ENCODE measurements around the gene TAS2R1.
"Not testable (repeated sequence)": the region's sequence is repeated elsewhere in the genome, so short reads cannot be mapped to it uniquely, and the experiment has no call there.

The TAS2R1 gene

GRCh38 chr5:9621379-9621903 is 8.7 kb downstream of the TAS2R1 start:
- DNase-seq = no peak

GRCh38 chr5:9619331-9620092 is 10.6 kb downstream of the TAS2R1 start:
- DNase-seq = no peak

GRCh38 chr5:9617739-9618504 is 12.2 kb downstream of the TAS2R1 start:
- DNase-seq = no peak

- DNase-seq = no peak
These were observed 12.9 kb downstream of the TAS2R1 start for GRCh38 chr5:9617221-9617620.

DNA sequence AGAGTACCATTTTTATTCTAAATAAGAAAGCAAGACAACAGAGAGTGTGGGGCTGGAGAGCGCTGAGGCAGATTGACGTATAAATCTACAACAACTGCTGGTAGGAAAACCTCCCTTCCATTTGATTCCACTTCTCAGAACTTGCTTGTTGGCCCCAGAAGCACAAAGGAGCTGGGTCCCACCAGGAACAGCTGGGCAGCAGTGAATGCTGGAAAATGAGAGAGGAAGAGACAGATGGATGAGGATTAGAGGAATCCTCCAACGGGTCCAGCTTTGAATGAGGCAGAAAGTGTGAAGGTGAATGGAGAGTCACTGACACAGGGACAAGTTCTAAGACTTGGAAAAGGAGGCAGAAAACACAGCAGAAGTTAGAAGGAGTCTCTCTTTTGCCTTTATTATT is 14.8 kb downstream of the TAS2R1 start:
- DNase-seq = no peak

DNA sequence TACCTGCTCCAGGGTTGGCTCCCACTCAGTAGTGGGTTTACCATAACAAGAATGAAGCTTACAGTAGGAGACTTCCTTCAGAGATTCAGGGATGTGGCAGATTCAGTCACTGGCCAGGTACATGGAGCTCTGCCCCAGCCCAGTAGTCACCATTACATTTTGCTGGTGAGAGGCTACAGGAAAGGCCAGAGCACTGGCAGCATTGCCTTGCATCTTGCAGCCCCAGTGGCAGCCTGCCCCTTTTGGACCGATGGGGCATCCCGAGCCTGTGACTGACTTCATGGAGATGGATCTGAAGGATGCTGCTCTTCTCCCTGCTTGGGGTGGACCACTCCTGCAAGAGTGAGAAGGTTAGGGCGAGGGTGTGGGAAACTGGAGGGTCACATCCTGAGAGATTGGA is 16.8 kb downstream of the TAS2R1 start:
- no peak for DNase-seq

GRCh38 chr5:9610969-9611368 is 19.2 kb downstream of the TAS2R1 start:
- DNase-seq = no peak

DNA sequence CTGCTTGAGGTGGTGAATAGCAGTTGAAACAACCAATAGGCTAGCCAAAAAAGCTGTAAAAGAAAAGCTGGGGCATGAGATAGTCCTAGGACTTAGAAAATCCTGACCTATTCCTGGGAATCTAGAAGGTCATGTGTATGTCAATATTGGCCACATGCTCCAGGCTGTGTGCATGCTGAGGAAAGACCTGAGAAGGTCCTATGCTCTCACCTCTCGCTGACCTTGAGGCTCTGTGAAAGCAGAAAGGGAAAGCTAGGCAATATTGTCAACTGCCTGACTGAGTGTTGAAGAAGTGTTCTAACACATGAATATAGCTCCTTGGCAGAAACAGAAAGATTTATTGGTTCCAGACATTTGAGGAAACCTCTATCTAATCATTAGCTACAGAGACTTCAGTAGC is 19.8 kb downstream of the TAS2R1 start:
- no peak for DNase-seq

GRCh38 chr5:9608093-9608492 is 22.1 kb downstream of the TAS2R1 start:
- no peak for DNase-seq

- DNase-seq = no peak
These were observed 24.9 kb downstream of the TAS2R1 start for GRCh38 chr5:9605041-9605838.

GRCh38 chr5:9604416-9604815 is 25.7 kb downstream of the TAS2R1 start:
- DNase-seq = no peak

DNA sequence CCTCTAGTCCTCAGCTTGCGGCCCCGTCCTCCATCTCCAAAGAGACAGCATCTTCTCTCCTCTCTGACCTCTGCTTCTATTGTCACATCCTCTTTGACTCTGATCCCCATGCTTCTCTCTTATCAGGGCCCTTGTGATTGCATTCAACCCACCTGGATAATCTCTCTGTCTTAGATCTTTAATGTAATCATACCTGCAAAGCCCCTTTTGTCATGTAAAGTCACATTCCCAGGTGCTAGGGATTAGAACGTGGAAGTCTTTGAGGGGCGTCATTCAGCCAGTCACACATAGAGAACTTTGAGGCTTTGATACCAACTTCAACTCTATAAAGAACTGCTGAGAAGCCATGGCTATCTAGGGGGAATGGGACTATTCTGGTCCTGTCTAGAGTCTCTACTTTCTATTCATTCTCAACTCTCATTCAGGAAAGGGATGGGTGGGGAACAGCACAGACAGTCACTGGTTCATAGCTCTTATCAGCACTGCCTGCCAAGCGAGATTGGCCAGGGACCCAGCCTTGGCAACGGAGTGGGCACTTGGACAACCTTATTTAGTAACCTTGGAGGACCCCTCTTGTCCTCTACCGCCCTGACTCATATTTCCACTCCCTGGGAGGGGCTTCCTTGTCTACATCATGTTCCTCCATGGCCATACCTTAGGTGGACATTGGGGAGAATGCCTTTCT is 29.0 kb downstream of the TAS2R1 start:
- DNase-seq = no peak

DNA sequence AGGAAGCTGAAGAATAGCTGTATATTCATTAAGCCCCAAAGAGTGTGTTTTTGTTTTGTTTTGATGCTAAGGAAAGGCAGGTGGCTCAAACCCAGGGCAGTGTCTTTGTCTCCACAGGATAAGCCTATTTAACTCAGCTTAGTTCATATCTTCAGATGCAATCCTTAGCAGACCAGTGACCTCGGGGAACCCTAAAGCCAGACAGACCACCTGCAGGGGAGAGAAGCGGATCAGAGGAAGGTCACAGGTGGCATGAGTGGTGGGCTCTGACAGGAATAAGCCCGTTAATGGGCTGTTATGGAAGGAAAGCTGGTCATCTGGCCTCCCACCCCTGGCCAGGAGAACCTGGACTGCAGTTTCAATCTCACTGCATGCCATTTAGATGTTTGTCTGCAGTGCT is 30.8 kb downstream of the TAS2R1 start:
- no peak for DNase-seq

DNA sequence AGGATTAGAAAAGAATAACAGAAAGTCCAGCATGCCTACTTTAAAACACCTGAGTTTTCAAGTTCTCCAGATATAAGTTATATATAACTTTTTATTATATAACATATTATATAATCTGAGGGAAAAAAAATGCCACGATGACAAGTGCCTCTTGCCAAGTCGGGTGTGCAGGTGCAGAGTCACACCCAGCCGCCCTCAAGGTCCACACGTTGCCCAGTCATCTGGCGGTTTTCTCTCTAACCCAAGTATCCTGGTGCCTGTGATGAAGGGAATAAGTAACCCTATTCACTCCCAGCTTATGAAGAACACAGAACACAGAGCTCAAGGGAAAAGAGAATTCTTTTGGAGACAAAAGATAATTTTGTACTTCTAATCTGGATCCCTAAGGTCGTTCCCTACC is 31.8 kb downstream of the TAS2R1 start:
- not testable (repeated sequence) for DNase-seq

DNA sequence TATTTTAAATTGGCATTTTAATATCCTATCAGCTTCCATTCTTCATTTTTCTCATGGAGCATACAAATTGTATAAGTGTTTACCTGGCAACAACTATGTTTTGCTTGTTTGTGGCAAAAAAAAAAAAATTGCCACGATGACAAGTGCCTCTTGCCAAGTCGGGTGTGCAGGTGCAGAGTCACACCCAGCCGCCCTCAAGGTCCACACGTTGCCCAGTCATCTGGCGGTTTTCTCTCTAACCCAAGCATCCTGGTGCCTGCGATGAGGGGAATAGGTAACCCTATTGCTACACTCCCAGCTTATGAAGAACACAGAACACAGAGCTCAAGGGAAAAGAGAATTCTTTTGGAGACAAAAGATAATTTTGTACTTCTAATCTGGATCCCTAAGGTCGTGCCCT is 32.8 kb downstream of the TAS2R1 start:
- not testable (repeated sequence) for DNase-seq

DNA sequence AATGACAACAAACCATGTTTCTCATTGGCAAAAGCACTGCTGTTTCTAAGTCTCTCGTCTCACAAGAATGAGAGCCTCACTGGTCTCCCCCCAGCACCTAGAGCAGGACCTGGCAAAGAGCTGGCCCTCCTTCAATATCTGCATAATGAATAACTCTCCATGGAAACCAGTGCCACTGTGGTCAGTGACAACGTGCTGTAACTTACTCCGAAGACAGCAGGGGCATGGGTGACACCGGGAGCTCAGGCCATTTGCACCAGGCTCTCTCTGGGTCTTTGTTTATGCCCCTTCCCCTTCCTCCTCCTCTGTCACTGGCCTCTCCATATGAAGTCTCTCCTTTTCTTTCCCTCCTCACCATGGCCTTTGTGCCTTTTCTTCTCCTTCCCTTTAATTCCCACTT is 33.3 kb downstream of the TAS2R1 start:
- DNase-seq = no peak

DNA sequence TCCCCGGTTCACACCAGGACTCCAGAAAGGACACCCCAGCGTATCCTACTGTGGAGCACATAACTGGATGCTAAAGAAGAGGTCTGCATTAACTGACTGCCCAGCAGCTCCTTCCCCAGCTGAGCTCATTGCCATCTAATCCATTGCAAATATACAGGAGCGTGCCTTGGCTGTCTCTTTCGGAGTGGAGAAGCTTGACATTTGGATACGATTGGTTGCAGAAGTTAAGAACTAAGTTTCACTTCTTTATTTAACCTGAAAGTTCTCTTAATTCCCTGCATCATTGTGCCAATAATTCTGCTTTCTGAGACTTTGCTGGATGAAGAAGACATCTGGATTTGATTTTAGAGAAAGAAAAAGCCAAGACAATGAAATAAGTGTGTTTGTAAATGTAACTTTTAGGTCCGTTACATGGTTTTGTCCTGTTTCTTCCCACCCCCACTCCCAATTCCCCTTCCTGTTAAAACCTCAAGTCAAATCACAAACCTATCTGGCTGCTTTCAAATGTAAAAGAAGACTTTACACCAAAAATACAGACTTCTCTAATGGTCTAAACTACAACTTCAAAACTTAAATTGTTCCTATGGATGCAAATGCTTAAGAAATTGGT is 33.9 kb downstream of the TAS2R1 start:
- DNase-seq = peak; percentile 30

DNA sequence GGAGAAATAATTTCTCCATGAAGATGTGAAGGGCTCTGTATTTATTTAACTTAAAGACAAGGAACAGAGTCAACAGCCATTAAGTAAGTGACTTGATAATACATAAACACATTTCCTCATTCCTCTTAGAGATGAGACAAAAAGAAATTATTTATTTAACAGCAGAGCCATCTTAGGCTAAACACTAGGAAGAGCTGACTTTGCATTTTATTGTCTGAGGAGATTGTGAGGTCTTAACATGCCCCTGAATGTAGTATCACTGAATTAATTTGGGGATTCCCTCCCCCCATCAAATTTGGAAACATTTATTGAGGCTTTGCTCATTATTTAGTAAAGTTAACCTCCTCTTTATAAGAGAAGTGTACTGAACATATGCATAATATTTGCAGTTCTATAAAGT is 35.2 kb downstream of the TAS2R1 start:
- DNase-seq = no peak

- no peak for DNase-seq
These were observed 40.9 kb downstream of the TAS2R1 start for GRCh38 chr5:9589049-9589835.

- no peak for DNase-seq
These were observed 41.9 kb downstream of the TAS2R1 start for GRCh38 chr5:9588254-9588653.

- no peak for DNase-seq
These were observed 43.0 kb downstream of the TAS2R1 start for GRCh38 chr5:9587135-9587534.

DNA sequence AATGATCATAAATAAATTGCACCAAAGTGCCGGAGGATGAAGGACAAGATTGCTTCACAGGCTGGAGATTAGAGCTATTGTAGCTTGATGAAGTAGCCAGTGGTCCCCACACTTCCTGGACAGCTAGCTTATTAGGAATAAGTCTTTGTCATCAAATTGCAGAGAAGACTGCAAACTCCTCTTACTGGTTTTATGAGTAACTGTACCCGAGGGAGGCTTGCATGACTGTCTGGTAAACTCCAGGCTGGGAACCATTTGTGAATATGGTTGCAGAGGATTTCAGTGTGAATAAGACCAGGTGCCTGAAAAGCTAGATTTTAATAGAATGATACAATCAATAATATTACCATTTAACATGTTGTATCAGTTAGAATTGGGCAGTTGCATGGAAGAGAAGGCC is 47.7 kb downstream of the TAS2R1 start:
- no peak for DNase-seq

Data from MV-4-11 (cell line).